GM12872 (cell line): ENCODE data around the gene MEIS3.

Experiments
- TF ChIP-seq, protein P1 (sequence below): IDR thresholded peaks from 3 replicates; pipeline ENCODE4 v1.5.1; 2011; ENCODE audit warnings: low read depth, mild to moderate bottlenecking, low read length, moderate library complexity; ENCODE audit not compliant: insufficient read depth

Gene MEIS3

DNA sequence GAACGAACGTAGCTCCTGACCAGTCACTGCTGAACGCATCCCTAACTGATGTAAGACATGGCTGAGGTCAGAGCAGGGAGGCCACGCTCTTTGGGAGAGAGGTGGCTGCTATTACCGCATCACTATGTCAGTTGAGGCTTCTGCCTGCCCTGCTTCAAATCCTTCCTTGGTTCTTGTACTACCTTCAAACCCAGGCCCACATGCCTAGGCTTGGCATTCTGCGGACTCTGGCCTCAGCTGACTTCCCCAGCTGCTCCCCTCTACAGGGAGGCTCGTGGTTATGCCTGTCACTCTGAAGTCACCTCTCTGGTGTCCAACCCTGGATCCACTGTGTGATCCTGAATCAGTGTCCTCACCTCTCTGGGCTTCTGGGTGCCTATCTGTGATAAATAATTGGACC lies 14.8 kb upstream of the MEIS3 start:
- TF ChIP-seq, protein P1, sequence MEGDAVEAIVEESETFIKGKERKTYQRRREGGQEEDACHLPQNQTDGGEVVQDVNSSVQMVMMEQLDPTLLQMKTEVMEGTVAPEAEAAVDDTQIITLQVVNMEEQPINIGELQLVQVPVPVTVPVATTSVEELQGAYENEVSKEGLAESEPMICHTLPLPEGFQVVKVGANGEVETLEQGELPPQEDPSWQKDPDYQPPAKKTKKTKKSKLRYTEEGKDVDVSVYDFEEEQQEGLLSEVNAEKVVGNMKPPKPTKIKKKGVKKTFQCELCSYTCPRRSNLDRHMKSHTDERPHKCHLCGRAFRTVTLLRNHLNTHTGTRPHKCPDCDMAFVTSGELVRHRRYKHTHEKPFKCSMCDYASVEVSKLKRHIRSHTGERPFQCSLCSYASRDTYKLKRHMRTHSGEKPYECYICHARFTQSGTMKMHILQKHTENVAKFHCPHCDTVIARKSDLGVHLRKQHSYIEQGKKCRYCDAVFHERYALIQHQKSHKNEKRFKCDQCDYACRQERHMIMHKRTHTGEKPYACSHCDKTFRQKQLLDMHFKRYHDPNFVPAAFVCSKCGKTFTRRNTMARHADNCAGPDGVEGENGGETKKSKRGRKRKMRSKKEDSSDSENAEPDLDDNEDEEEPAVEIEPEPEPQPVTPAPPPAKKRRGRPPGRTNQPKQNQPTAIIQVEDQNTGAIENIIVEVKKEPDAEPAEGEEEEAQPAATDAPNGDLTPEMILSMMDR: no peak

DNA sequence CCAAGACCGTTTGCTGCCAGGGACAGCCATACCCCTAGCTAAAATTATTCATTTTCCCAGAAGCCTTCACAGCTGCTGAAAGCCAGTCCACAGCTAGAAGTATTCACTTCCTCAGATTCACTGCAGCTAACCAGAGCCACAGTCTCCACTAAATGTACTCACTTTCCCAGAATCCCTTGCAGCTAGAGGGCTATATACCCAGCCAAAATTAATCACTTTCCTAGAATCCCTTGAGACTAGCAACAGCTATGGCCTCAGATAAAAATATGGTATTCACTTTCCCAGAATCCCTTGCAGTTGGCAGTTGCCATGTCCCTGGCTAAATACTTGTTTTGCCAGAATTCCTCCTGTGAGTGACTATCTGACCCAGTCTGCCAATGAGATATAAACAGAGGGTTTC lies 13.8 kb upstream of the MEIS3 start:
- TF ChIP-seq, protein P1: no peak

DNA sequence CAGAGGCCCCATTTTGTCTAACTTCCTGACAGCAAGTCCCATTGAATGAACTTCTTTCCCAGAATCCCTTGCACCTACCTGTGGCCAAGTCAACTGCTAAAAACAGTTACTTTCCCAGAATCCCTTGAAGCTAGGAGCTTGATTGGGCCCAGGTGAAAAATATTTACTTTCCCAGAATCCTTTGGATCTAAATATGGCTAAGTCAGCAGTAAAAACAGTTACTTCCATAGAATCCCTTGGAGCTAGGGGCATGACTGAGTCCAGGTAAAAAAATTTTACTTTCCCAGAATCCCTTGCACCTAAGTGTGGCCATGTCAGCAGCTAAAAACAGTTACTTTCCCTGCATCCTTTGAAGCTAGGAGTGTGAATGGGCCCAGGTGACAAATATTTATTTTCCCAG lies 13.2 kb upstream of the MEIS3 start:
- TF ChIP-seq, protein P1: no peak

DNA sequence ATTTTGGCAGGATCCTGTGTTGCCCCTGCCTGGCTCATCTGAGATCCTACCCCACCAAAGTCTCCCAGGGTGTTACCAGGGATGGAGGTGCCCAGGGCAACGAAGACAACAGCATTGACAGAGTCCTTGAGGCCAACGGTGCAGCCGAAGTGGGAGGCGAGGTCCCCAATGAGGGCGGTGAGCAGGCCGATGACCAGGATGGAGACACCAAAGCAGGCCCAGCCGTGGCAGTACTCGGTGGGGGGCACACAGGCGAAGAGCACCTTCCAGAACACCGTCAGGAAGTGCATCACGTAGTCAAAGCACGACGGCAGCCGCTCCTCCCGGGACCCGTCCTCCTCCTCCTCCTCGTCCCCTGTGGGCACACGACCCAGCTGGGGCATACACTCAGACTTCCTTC lies 12.8 kb upstream of the MEIS3 start:
- TF ChIP-seq, protein P1: no peak

DNA sequence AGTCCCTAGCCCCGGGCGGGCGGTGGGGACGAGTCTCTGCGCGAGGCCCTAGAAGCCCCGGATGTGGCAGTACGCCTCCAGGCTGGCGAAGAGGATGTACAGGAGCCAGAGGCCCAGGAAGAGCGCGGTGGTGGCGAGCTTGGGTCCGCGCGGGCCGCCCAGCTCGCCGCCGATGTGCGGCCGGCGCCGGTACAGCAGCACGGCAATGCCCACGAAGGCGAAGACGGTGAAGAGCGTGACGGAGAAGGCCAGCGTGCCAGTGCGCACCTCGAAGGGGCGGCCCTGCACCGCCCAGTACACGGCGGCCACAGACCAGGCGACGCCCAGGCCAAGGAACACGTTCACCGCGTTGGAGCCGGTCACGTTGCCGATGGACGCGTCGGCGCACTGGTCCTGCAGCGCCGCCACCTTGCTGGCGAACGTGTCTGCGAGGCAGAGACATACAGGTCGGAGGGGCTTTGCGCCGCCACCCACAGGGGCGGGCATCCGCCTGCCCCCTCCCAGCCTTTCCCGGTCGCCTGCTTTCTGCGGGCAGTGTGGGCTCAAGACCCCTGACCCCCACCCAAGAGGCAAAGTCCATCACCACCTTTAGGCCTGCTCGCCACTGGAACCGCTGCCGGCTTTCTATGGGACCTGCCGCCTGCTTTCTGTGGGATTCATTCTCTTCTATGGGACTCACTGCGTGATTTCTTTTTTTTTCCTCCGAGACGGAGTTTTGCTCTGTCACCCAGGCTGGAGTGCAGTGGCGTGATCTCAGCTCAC lies 10.9 kb upstream of the MEIS3 start:
- TF ChIP-seq, protein P1: no peak

DNA sequence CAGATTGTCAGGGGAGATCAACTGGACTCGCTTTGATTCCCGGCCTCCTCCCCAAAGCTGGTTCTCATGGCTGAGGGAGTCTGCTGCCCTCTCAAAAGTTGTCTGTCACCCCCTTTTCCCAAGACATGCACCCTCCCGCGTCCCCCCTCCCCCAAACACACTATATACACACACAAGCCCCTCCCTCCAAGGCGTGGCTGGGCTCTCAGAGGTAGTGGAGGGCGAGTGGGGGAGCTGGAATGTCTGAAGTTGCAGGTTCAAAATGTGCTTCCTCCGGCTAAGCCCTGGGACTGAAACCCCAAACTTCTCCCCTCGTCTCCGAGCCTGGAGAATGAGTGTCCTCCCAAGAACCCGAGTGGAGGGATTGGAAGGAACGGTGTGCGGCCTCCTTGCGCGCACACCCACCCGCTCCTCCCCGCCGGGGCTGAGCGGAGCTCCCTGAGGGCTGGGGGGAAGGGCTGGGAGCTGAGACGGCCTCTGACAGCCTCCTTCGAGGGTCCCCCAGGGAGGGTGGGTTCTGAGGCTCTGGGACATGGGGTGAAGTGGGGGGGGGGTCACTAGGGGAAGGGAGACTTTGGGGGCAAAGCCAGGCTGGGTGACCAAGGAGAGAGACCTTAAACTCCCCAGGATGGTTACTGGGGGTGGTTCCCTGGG lies 9.9 kb upstream of the MEIS3 start:
- TF ChIP-seq, protein P1: no peak

DNA sequence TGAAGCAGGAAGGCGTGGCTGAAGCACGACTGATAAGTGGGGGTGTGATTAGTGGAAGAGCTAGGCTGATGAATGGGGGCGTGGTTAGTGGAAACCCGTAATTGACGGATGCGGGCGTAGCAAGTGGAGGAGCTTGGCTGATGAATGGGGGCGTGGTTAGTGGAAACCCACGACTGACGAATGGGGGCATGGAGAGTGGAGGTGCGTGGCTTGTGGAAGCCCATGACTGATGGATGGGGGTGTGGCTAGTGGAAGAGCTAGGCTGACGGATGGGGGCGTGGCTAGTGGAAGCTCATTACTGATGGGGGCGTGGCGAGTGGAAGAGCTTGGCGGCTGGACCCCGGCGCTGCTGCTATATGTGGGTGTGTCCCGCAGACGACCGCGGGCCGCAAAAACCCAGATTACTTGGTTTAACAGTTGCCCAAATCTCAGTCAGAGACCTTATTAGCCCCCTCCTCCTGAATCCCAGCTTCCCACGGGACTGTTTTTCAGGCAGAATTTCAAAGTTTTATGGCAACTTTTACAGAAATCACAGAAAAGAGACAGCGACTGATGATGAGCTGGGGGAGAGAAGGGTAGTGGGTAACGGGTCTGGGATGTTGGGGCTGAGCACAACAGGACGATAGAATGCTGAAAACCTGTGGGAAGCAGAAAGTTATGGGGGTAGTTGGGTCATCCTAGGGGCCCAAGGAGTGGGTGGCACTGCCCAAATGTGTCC lies 9.0 kb upstream of the MEIS3 start:
- TF ChIP-seq, protein P1: no peak
